ENCODE measurements around the gene ZNF3.

Gene ZNF3

DNA sequence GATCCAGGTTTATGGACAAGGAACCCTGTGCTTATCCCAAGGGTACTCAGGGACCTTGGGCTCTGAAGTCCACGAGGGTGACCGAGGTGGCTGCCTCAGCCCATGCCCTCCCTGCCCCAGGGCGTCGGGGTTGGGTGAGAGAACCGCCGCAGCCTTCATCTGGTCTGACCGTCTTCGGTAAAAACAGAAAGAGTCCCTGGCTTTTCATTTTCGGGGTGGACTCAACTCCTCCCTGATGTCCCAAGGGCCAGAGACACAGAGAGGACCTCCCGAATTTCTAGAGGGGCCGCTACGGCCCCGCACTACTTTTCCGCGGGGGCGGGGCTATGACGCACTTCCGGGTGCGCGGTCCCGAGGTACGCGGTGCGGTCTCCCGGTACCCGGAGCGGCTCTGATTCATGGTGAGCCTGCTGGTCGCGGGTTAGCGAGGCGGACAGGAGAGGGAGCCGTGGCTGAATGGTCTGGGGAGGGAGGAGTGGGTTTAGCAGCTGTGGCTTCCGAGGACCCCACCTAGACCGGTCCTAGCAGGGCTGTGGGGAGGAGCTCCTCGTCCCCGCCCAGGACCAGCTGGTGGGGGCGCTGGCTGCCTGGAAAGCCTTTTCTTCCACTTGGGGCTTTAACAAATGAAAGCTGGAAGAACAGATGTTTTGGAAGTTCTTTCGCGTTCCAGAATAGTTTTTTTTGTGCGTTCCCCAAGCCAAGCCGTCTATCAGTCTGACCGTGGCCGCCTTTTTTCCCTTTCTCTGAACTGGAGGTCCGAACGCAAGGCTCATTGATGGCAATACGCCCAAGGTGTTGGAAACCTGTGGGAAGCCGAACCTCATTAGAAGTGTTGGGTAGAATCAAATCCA, 31.9 kb downstream of the ZNF3 start, which contains the start of gene ZSCAN21:
ZSCAN21 (plus strand) TSS at position 334 of the 851 bp plus-strand sequence. CDS start 7,233 bp downstream, outside the sequence.
- DNase-seq: peak; percentile 82

GRCh38 chr7:100048680-100049079, 32.8 kb downstream of the ZNF3 start:
- no peak for DNase-seq

DNA sequence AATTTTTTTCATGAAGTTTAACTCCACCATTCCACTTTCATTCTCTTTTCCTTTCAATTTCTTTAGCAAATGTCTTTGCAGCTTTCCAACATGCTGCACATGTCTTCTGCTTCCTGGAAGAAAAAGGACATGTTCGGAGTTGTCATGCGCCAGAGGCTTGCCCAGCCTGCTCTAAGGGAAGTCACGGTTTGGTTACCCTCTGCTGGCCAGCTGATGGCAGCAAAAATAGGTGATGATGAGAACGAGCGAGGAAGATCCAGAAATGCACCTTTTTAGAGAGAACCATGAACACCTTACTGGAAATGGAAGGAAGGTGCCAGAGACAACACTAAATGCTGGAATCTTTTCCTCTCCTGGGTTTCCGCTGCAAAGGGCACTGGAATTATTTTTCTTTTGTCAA, 36.8 kb downstream of the ZNF3 start:
- no peak for DNase-seq

DNA sequence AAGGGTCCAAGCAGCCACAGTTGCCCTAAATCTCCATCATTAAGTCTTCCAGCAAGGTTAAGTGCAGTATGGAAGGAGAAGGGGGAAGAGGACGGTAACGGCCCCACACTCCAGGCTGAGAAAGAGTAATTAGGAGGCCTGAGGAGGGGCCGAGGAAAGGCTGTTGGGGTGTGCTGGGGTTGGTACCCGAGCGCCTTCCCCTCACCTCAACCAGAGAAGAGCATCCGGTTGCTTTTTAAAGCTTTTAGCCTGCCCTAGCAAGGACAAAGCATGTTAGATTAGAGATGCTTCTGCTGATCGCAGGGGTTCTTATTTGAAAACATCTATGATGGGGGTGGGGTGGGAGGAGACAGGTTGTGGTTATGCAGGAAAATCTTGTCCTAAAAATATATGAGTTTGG, 40.9 kb downstream of the ZNF3 start:
- DNase-seq: no peak

- DNase-seq: no peak
These were observed 43.2 kb downstream of the ZNF3 start for GRCh38 chr7:100038326-100038725.

DNA sequence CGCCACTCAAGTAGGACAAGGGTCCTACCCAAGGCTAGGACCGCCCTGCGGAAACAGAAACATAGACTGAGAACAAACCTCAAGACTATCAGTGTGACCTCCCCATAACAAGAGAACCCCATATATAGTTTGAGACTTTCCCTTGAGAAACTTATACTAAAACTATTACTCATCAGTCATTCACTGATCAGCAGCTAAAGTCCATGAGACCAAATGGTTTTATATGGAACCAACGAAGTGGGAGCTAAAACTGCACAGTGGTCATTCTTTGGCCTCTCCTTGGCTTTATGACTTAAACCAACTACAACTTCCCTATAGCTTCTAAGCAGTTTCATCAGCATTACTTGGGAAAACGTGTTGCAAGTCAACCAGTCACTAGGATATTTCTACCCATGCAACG, 45.6 kb downstream of the ZNF3 start:
- no peak for DNase-seq

DNA sequence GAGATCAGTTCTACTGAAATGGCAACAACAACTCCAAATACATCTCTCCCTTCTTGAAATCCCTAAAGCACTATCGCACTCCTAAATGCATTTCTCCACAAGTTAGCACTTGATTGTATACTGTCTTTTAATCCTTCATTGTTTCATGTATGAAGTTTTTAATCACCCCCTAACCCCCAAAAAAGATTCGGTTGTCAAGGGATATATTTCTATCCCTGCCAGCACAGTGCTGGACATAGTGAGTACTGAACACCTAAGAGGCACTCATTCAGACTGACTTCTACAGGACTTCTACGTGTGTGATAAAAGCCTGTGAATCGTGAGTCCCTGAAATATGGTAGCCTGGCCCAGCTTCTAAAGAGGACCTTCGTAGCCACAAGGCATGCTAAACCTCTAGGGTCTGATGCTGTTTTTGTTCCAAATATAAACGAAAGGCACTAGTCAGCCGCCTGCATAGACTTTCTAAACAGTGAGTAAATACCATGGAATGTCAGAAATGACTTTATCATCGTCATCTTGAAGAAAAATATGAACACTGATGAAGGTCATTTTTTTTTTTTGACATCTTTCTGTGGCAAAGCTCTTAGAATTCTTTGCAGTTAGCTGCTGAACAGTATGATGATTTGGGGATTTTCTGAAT, 46.5 kb downstream of the ZNF3 start:
- no peak for DNase-seq

GRCh38 chr7:100033526-100033925, 48.0 kb downstream of the ZNF3 start:
- no peak for DNase-seq

- DNase-seq: no peak
These were observed 51.9 kb downstream of the ZNF3 start for GRCh38 chr7:100029596-100029995.

GRCh38 chr7:100027197-100027596, 54.3 kb downstream of the ZNF3 start:
- DNase-seq: no peak

DNA sequence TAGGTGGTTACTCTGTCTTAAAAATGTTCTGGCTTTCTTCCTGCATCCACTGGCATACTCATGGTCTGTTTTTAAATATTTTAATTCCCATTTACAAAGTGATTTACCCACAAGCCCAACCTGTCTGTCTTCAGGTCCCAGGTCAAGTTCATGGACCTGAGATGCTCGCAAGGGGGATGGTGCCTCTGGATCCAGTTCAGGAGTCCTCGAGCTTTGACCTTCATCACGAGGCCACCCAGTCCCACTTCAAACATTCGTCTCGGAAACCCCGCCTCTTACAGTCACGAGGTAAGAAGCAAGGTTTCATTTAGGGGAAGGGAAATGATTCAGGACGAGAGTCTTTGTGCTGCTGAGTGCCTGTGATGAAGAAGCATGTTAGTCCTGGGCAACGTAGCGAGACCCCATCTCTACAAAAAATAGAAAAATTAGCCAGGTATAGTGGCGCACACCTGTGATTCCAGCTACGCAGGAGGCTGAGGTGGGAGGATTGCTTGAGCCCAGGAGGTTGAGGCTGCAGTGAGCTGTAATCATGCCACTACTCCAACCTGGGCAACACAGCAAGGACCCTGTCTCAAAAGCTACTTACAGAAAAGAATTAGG, 57.4 kb downstream of the ZNF3 start:
- DNase-seq: no peak

DNA sequence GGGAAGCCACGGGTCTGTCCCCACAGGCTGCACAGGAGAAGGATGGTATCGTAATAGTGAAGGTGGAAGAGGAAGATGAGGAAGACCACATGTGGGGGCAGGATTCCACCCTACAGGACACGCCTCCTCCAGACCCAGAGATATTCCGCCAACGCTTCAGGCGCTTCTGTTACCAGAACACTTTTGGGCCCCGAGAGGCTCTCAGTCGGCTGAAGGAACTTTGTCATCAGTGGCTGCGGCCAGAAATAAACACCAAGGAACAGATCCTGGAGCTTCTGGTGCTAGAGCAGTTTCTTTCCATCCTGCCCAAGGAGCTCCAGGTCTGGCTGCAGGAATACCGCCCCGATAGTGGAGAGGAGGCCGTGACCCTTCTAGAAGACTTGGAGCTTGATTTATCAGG, 58.0 kb downstream of the ZNF3 start:
- DNase-seq: no peak

DNA sequence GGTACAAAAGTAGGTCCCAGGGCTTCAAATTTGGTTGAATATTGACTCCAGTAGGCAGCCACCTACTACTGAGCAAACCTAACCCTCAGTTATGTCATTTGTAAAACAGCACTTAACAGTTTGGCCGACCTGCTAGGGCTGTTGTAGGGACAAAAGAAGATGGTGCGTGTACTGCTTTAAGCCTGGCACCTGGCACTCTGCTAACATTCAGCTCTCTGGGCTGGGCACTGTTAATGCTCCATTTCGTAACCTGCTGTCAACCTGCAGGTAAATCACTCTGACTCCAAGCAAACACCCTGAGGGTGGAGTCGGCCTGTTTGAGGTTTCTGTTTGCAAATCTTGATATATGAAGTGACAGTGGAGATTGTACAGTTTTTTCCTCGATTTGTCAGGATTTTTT, 58.9 kb downstream of the ZNF3 start:
- DNase-seq: no peak

GRCh38 chr7:100021297-100021696, 60.2 kb downstream of the ZNF3 start:
- DNase-seq: no peak
